Pancreas (tissue), 10 donors: ENCODE measurements around the gene ESRRA. TPM values are rescaled to one million over a fixed set of nuclear protein-coding genes. Genes with fewer than 3 reads are reported as not detected.

Experiments used
- ATAC-seq, 4 donors: fragments of 200-7000 bp; cut with Tn5 transposase; one replicate each; pipeline versions ENCODE4 v1.8.0 to v1.9.1; 2020; ENCODE audit warnings: mild to moderate bottlenecking in 4 of 4, moderate library complexity in 4 of 4
- DNase-seq, 6 donors: peaks; one replicate each; pipeline ENCODE4 v3.0.0-alpha.2; 2020
- FAIRE-seq: peaks from 2 replicates; lab custom pipeline; 2012; peaks lifted over from hg19 to GRCh38; lab: Jason Lieb, UNC
- H3K27ac ChIP-seq, 4 donors: fragments of 200-600 bp; sonication (generic); 1 replicate in 3 of 4; 2 replicates in 1 of 4; pipeline versions ENCODE4 v1.5.0 to v1.8.0; 2020
- H3K27me3 ChIP-seq, 4 donors: fragments of 200-600 bp; one replicate each; pipeline ENCODE4 v1.8.0; 2021
- H3K36me3 ChIP-seq, 3 donors: fragments of 200-600 bp; sonication (generic) in 1 of 3; one replicate each; pipeline versions ENCODE4 v1.5.0 to v1.8.0; 2020 to 2021
- H3K4me1 ChIP-seq, 3 donors: fragments of 200-600 bp; one replicate each; pipeline ENCODE4 v1.8.0; 2021
- H3K4me3 ChIP-seq, 4 donors: fragments of 200-600 bp; sonication (generic) in 2 of 4; one replicate each; pipeline versions ENCODE4 v1.5.0 to v1.8.0; 2020 to 2021
- H3K9me3 ChIP-seq, 4 donors: fragments of 200-600 bp; one replicate each; pipeline ENCODE4 v1.8.0; 2021
- WGBS, 2 donors: extraction: QIAGEN DNeasy Blood & Tissue Kit; methylation state at CpG; one replicate each; pipeline ENCODE4 v1.1.7; 2013; 5-methylcytosine and 5-hydroxymethylcytosine counted together
- intact Hi-C, 3 donors: fragments of 100-400 bp; cut with DNase I; formaldehyde crosslinking; loops; one replicate each; pipeline versions ENCODE4 v1.11.1 to v1.14.2; 2022
- polyA plus RNA-seq, 2 donors: library from polyadenylated mRNA; stranded (reverse); fragments of 200-250 nt; gene quantifications; one replicate each; pipeline ENCODE4 v1.2.3, GENCODE V29; 2013
- total RNA-seq, 6 donors: library from RNA; stranded (reverse); fragmentation: NEBNext Ultra II Directional in 4 of 6; extraction: Animal tissue kit (Norgen Biotek cat#: 25700) in 4 of 6; gene quantifications; one replicate each; pipeline versions ENCODE4 v1.2.1 to v1.2.4, GENCODE V29; 2021 to 2023
- TF ChIP-seq, protein P1 (sequence below), 4 donors: fragments of 200-600 bp; sonication (generic) in 3 of 4; IDR thresholded peaks; one replicate each; pipeline versions ENCODE4 v1.5.0 to v1.8.0; 2021; ENCODE audit warnings: antibody characterized with exemption in 4 of 4
- donor health status: healthy with polysubstance abuse.
- donor health status: DM: no; HTN: no; CAD: no; lungs with moderate emphysema.
- donor health status: DM: no; HTN: no; CAD: no.
- donor health status: control.
- donor health status: control.
- donor health status: Bipolar disorder and iron deficiency.
- donor health status: DM: yes; HTN: yes; CAD: no.
- donor health status: DM: no; HTN: no; CAD: no.
- donor health status: DM: no; HTN: no; CAD: no.
- donor health status: DM: yes; HTN: yes; CAD: no.

Gene ESRRA
- total and polyA plus RNA-seq, 8 donors: 28.0 to 62.3 (median 42.2) TPM

DNA sequence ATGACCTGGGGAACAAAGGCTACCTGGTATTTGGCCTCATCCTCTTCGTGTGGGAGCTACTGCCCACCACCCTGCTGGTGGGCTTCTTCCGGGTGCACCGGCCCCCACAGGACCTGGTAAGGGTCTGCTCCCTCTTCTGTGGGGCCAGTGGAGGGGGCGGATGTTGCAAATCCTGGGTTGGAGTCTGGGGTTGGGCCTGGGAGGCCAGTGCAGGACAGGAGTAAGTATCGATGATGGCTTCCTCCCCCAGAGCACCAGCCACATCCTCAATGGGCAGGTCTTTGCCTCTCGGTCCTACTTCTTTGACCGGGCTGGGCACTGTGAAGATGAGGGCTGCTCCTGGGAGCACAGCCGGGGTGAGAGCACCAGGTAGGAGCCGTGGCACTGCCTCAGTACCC is 17.0 kb upstream of the ESRRA start:
- TF ChIP-seq, protein P1, sequence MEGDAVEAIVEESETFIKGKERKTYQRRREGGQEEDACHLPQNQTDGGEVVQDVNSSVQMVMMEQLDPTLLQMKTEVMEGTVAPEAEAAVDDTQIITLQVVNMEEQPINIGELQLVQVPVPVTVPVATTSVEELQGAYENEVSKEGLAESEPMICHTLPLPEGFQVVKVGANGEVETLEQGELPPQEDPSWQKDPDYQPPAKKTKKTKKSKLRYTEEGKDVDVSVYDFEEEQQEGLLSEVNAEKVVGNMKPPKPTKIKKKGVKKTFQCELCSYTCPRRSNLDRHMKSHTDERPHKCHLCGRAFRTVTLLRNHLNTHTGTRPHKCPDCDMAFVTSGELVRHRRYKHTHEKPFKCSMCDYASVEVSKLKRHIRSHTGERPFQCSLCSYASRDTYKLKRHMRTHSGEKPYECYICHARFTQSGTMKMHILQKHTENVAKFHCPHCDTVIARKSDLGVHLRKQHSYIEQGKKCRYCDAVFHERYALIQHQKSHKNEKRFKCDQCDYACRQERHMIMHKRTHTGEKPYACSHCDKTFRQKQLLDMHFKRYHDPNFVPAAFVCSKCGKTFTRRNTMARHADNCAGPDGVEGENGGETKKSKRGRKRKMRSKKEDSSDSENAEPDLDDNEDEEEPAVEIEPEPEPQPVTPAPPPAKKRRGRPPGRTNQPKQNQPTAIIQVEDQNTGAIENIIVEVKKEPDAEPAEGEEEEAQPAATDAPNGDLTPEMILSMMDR (IDR thresholded peaks at IDR 0.05): no peak
- Histone ChIP-seq H3K27ac (no peak overlapping the region), H3K36me3 (no peaks in the 10 kb centered on the region), H3K27me3 (peaks cover 0 to 7% (median 1%) of the 10 kb centered on the region in 4 donors), H3K4me3 (no peak overlapping the region), H3K9me3 (no peaks in the 10 kb centered on the region), H3K4me1 (peaks cover 13 to 24% (median 22%) of the 10 kb centered on the region in 3 donors)
- ATAC-seq (no peak), DNase-seq (peak in 1 of 6 donors; percentile 70), FAIRE-seq (no peak)
- 90 to 92% methylated on average over 6 to 9 of the region's 9 CpGs for WGBS, 2 donors
- intact Hi-C loops: no loop called here

DNA sequence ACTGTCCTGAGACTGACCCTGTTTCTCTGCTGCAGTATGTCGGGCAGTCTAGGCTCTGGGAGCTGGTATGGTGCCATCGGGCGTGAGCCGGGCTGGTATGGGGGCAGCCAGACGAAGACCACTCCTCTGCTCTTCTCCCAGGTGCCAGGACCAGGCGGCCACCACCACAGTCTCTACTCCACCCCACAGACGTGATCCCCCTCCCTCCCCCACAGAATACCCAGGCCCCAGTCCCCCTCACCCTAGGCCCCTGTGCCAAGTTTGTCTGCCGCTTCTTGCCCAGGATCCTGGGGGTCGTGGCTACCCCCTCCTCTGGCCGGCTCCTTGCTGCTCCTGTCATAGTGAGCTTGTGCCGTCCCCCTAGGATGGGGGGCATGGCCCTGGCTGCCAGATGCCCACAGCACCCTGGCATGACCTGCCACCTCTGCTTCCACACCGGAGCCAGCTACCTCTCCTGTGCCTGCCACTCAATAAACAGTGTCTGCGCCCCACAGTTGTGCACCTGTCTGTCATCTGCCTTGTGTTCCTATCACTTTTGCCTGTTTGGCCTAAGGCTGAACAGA is 16.2 kb upstream of the ESRRA start:
- H3K9me3 ChIP-seq: no peaks in the 10 kb centered on the region
- FAIRE-seq (no peak), DNase-seq (no peak), ATAC-seq (no peak)
- no peak overlapping the region for H3K4me3 ChIP-seq
- 86 to 90% methylated on average over 12 to 13 of the region's 13 CpGs for WGBS, 2 donors
- H3K27ac ChIP-seq: no peak overlapping the region
- peaks cover 0 to 7% (median 1%) of the 10 kb centered on the region in 4 donors for H3K27me3 ChIP-seq
- intact Hi-C loops: no loop called here
- peaks cover 6 to 19% (median 16%) of the 10 kb centered on the region in 3 donors for H3K4me1 ChIP-seq
- TF ChIP-seq, protein P1 (IDR thresholded peaks at IDR 0.05): no peak
- H3K36me3 ChIP-seq: no peaks in the 10 kb centered on the region

DNA sequence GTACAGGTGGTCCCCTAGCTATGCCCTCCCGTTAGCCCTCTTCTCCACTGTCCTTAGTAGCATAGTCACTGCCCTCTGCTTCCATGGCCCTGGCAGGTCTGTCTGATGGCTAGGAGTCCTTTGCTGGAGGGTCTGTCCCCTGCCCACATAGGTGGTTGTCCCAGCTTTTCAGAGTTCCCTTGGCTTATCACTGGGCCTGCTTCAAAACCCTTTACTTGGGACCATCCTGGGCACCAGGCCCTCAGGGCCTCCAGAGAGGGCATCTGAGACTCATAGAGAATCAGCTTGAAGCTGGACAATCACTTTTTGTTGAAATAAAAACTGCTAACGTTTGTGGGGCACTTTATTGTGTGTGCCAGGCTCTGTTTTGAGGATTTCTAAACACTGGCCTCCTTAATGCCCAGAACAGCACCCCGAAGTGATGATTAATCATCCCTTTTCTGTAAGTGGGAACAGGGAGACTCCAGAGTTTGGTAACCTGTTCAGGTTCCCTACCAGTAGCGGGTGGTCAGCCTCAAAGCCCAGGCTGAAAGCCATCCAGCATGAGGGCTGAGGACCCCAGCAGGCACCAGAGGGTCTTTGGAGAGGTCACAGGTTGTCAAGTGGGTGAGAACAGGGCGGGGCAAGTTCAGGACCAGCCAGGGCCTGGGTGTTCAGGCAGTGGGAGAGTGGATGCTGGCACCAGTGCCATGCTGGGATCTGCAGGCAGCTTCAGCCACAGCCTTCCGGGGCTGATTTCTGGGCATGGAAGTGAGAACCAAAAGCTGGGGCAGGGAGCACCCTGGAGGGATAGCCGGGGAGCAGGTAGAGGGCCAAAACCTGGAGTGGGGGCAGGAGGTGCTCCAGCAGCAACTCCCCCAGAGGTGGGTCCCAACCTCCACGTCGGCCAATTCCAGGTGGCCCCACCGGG is 14.7 kb upstream of the ESRRA start:
- Histone ChIP-seq H3K4me1 (peaks cover 6 to 19% (median 16%) of the 10 kb centered on the region in 3 donors), H3K9me3 (no peaks in the 10 kb centered on the region), H3K27me3 (peaks cover 0 to 7% (median 1%) of the 10 kb centered on the region in 4 donors), H3K27ac (no peak overlapping the region), H3K36me3 (no peaks in the 10 kb centered on the region), H3K4me3 (no peak overlapping the region)
- FAIRE-seq (no peak), ATAC-seq (no peak), DNase-seq (no peak)
- intact Hi-C loops: loop anchor here in 2 of 3 donors (5.0 to 10.0 kb wide), 3 partner anchors 83 to 296 kb away; partner anchors contain the start of gene FERMT3 (in 2 of the 2)
- TF ChIP-seq, protein P1 (IDR thresholded peaks at IDR 0.05): no peak
- WGBS, 2 donors: 54 to 63% methylated on average over 10 of the region's 10 CpGs

DNA sequence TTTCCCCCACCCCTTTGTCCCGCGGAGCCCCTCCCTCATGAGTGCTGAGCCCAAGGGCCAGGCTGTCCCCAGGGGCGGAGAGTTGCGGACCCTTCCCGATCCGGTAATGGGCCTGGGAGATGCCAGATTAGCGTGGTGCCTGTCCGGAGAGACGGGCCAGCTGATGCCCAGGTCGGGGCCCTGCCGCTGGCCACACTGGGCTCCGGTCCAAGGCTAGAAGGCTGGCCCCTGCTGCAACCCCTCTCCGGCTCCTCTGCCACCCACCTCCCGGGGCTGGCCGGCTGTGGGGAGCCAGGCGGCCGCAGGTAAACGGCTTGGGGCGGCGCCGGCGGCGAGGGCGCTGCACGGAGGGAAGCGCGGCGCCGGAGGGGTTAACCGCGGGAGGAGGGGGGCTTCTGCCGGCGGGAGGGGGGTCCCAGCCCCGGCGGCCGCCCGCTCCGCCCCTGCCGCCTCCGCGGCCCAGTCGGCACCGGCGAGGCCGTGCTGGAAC is 14.0 kb upstream of the ESRRA start, which contains the start of gene KCNK4:
Gene KCNK4, plus strand, starts transcription at position 41 of the 490 bp plus-strand sequence. CDS start 1,717 bp downstream, outside the sequence.
- peak in 2 of 6 donors; percentile 46 to 75 for DNase-seq
- H3K4me1 ChIP-seq: peaks cover 2 to 16% (median 11%) of the 10 kb centered on the region in 3 donors
- peaks cover 0 to 7% (median 1%) of the 10 kb centered on the region in 4 donors for H3K27me3 ChIP-seq
- no peaks in the 10 kb centered on the region for H3K9me3 ChIP-seq
- no peaks in the 10 kb centered on the region for H3K36me3 ChIP-seq
- FAIRE-seq: no peak
- no peak within 1 kb of the TSS for H3K27ac ChIP-seq
- ATAC-seq: no peak
- intact Hi-C loops: loop anchor here in 2 of 3 donors (5.0 to 10.0 kb wide), 3 partner anchors 84 to 297 kb away; partner anchors contain the start of gene FERMT3 (in 2 of the 2)
- peak within 1 kb of the TSS in 2 of 4 donors; percentile 18 to 44 for H3K4me3 ChIP-seq
- TF ChIP-seq, protein P1 (IDR thresholded peaks at IDR 0.05): no peak
- 6 to 7% methylated on average over 24 to 45 of the region's 45 CpGs for WGBS, 2 donors
